GM21515 (cell line): Measurements from ENCODE around the gene GLRX3.

Experiments used
- ATAC-seq: cut with Tn5 transposase; IDR thresholded peaks from one replicate; pipeline ENCODE4 v1.9.1; 2021; ENCODE audit not compliant: unreplicated experiment

GLRX3 gene

DNA sequence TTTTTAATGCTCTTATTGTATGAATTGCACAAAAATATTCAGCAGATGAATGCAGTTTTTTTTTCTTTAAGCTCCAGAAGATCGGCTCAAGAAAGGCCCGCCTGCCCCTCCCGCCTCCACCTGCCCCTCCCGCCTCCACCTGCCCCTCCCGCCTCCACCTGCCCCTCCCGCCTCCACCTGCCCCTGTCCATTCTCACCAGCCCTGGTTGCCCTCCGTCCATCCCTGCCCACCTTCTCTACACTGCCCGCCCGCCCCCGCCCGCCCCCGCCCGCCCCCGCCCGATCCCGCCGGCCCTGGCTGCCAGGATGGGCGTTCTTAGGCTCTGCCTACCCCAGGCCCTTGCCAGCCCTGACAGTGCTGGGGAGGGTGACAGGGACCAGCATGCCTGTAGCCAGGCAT, 67.4 kb downstream of the GLRX3 start:
- ATAC-seq, result no peak

GRCh38 chr10:130206216-130206737, 70.1 kb downstream of the GLRX3 start:
- no peak for ATAC-seq

DNA sequence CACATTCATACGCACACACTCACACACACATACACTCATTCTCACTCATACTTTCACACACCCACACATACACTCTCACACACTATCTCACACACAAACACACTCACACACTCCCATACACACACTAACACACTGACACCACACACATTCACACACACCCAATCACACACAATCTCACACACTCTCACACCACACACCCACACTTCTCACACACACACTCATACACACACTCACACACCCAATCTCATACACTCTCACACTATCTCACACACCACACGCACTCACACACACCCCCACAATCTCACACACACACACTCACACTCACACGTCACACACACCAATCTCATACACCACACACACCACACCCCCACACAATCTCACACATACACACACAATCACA, 71.0 kb downstream of the GLRX3 start:
- no peak for ATAC-seq

DNA sequence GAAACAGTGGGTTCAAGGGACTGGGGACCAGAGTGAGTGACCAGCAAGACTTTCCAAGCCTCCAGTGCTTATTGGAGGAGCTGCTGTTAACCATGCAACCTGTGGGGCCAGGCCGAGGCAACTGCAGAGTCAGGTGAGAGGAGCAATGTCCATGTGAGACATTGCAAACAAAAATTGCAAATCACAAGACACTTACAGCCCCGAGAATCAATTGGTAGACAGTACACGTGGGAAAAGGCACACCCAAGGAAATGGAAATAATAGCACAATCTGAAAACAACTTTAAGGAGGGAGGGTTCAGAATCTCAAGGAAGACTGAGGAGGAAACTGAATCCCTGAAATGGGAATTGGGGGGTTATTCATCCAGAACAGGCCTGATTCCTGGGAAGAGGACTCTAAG, 72.6 kb downstream of the GLRX3 start:
- ATAC-seq, result no peak

DNA sequence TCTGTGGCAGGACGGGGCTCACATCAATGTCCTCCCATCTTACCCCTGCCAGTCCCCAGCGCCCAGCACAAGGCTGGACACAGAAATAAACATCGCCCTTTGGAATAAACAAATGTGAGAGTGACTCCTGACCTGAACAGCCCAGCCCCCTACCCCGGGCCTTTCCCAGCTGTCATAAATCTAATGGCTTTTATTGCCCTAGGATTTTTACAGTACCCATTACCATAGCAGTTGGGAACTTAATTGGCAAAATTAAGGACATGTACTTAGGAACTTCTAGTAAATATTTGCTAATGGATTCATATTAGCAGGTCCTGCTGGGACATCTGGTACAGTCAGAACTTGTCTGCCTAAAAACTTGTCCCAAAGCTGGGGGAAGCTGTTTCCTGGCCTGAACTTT, 76.6 kb downstream of the GLRX3 start:
- ATAC-seq, result no peak

GRCh38 chr10:130213286-130214080, 77.3 kb downstream of the GLRX3 start:
- ATAC-seq, result no peak

GRCh38 chr10:130214431-130214830, 78.2 kb downstream of the GLRX3 start:
- no peak for ATAC-seq

DNA sequence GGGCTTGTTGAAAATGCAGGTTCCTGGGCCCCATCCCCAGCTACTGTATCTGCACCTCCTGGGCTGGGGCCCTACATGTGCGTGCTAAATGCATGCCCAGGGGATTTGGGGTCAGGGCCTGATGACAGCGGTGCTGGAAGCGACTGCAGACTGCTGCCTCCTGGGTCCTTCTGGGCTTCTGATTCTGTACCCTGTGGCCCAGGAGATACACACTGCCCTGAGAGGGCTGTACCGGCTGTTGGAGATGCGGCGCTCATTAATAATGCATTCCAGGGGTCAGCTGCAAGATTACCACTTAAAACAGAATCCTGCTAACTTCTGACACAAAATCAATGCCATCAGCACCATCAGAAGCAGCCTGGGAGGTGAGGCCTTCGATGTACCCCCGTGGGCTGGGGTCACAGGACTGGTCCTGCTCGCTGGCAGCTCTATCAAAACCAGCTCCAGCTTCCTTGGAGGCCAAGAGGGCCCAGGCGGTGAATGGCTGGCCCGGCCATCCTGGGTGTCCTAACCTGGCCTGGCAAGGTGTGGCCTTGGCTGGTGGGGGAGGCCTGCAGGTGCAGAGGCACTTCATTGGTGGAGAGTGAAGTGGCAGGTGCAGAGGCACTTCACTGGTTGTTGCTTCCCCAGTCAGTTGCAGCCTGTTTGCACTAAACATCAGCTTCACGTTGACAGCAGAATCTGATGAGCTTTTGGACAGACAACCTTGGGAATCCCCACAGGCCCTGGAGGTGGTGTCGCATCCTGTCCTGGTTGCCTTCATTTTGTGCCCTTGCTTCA, 79.2 kb downstream of the GLRX3 start:
- no peak for ATAC-seq

DNA sequence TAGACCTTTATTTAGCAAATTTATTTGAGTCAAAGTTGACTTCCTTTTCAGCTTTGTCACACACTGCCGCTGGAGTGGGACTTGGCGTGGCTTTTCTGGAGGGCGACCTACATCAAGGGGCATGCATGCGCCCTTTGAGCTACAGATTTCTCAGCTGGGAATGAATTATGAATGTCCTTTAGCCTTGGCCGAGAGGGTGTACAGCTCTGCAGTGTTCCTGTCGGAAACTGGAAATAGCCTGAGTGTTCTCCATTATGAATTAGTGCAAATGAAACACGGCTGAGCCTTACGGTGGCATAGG, 79.7 kb downstream of the GLRX3 start:
- ATAC-seq, result no peak

GRCh38 chr10:130218181-130218641, 82.0 kb downstream of the GLRX3 start:
- no peak for ATAC-seq

- no peak for ATAC-seq
Measured at GRCh38 chr10:130218936-130219335, 82.7 kb downstream of the GLRX3 start.

DNA sequence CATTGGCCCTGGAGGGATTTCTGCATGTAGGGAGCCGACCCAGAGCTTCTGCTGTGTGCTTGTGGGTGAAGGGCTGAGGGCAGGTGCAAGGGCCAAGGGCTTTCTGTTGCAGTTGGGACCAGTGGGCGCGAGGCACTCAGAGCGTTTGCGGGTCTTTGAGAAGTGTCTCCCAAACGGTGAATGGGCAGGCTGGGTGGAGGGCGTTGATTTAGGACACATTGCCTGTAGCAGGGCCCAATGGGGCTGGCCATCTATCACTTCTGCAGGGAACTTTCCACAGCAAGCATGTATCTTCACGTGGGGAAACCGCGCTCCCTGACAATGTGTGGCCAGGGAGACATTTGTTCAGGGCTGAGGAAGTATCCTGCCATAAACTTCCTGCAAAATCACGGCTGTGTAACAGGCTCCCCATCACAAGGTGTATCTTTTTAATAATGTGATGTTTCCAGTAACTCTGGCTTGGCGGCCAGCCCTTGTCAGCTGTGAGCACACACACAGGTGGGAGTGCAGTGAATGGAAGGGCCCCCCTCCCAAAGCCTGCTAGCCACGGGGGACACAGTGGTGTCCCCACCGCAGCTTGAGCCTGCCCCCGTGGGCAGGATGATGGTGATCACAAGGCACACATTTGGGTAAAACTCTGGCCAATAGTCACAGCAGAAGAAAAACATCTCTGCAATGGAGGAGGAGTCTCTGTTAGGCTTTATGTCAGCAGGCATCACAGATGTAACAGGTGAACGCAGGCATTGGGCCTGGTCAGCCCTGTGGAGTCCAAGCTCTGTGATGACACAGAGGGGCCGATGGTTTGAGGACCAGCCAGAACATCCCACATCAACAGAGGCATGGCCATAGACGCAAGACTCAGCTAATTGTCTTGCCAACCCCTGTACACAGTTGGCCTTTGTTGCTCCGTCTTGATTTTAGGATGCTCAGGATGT, 84.3 kb downstream of the GLRX3 start:
- no peak for ATAC-seq

DNA sequence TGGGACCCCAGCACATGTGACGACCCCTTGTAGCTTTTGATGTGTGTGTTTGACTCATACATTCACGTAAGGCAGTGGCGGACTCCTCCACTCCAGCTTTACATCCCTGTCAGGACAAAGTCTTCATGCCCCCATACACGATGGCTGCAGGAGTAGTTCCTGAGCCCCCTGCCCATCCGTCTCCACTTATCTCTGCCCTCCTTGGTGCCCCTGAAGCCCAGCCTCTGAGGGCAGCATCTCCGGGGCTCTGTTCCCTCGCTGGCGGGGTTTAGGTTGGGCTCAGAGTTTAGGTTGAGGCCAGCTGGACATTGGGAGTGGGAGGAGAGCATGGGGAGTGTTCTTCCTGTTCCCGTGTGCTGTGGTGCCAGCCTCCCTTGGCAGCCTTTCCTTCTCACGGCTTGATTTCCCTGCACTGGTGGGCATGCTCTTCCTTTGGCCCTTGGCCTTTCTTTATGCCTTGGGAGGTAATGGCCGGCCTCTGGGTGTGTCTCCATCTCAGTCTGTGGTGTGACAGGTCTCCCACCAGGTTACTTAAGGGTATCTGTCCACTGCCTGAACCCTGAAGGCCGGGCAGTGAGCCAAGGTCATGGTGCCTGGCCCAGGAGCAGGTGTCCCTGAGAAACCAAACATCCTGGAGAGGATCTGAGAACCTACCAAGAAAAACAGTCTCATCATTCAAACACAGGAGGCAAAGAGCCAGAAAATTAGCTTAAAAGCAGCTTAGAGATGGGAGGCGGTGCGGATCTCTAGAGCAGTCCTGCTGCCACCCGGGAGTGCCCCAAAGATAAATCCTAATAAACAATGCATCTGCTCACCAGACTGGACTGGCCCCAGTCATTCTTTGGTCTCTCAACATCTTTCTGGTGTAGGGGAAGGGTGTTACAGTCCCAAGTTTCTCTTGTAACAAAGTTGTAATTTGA, 85.5 kb downstream of the GLRX3 start:
- no peak for ATAC-seq

DNA sequence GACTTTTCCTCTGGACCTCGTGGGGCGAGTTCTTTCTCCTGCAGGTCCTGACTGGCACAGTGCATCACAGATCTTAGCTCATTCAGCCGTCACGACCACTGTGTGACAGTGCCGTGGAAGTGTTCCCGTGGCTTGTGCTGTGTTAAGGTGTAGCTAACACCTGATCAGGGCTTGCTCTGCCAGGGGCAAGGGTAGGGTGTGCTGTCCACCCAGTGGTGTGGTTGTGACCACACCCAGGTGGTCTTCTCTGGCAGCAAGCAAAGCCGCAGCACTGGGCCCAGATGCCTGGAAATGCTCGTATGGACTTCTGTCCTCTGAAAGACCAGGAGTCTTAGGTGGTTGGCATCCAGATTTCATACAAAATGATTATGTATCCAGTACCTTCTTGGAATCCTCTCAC, 86.2 kb downstream of the GLRX3 start:
- no peak for ATAC-seq

GRCh38 chr10:130224228-130224627, 88.0 kb downstream of the GLRX3 start:
- no peak for ATAC-seq

- no peak for ATAC-seq
Measured at GRCh38 chr10:130226012-130226411, 89.8 kb downstream of the GLRX3 start.

DNA sequence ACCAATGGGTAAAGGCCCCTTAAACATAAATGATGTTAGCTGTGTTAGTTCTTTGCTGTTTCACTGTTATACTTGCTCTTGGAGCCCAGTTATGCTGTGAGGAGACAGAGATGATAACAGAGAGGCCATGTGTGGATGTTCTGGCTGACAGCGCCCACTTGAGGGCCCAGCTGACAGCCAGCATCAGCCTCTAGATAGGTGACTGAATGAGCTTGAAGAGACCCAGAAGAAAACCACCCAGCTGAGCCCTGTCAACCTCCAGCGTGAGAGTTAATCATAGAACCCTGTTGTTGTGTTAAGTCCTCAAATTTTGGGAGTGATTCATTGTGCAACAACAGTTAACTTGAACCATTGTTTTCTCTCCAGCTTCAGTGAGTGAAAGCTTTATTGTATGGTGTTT, 91.7 kb downstream of the GLRX3 start:
- ATAC-seq, result no peak
